Ovary (tissue), 9 donors: Measurements from ENCODE around the gene COMP. TPM values are rescaled to one million over a fixed set of nuclear protein-coding genes. Genes with fewer than 3 reads are reported as not detected.

ENCODE experiments used
- DNase-seq, 5 donors: peaks; one replicate each; pipeline ENCODE4 v3.0.0-alpha.2; 2019 to 2020
- H3K27ac ChIP-seq, 2 donors: fragments of 200-600 bp; one replicate each; pipeline versions ENCODE4 v1.5.1 to v1.8.0; 2019 to 2022
- H3K27me3 ChIP-seq: fragments of 200-600 bp; one replicate; pipeline ENCODE4 v1.8.0; 2022
- H3K36me3 ChIP-seq: fragments of 200-600 bp; sonication (generic); one replicate; pipeline ENCODE4 v1.5.1; 2019
- H3K4me1 ChIP-seq: one replicate; pipeline ENCODE4 v1.8.1; 2013; ENCODE audit warnings: mild to moderate bottlenecking, moderate library complexity; ENCODE audit not compliant: insufficient read depth
- H3K4me3 ChIP-seq: fragments of 200-600 bp; sonication (generic); one replicate; pipeline ENCODE4 v1.5.1; 2017
- H3K9me3 ChIP-seq, 2 donors: fragments of 200-600 bp in 1 of 2; sonication (generic) in 1 of 2; one replicate each; pipeline versions ENCODE4 v1.5.1 to v1.8.1; 2013 to 2019; ENCODE audit warnings: mild to moderate bottlenecking in 1 of 2, moderate library complexity in 1 of 2
- CTCF ChIP-seq, 3 donors: fragments of 450-650 bp in 2 of 3; fragments of 200-600 bp in 1 of 3; IDR thresholded peaks; one replicate each; pipeline versions ENCODE4 v1.5.1 to v1.8.0; 2016 to 2022; ENCODE audit warnings: antibody characterized with exemption in 3 of 3, mild to moderate bottlenecking in 1 of 3
- EP300 ChIP-seq: sonication (generic); formaldehyde crosslinking; IDR thresholded peaks from one replicate; pipeline ENCODE4 v1.6.1; 2017; ENCODE audit warnings: antibody characterized with exemption
- POLR2A ChIP-seq: fragments of 450-650 bp; IDR thresholded peaks from one replicate; pipeline ENCODE4 v1.6.1; 2017; ENCODE audit warnings: antibody characterized with exemption, mild to moderate bottlenecking, moderate library complexity
- WGBS, 3 donors: extraction: QIAGEN DNeasy Blood & Tissue Kit in 1 of 3; methylation state at CpG; one replicate each; pipeline versions ENCODE4 v1.1.5 to v1.1.7; 2013 to 2017; 5-methylcytosine and 5-hydroxymethylcytosine counted together
- intact Hi-C, 4 donors: fragments of 100-400 bp; cut with DNase I; formaldehyde crosslinking; loops; one replicate each; pipeline versions ENCODE4 v1.11.0 to v1.15.1; 2022 to 2023
- polyA plus RNA-seq, 2 donors: library from polyadenylated mRNA; stranded (reverse); fragments of 200-250 nt in 1 of 2; fragments of 350-450 nt in 1 of 2; fragmentation: Illumina TruSeq in 1 of 2; extraction: RNeasy Lipid Tissue Mini Kit (QIAGEN cat#74804) in 1 of 2; gene quantifications; one replicate each; pipeline ENCODE4 v1.2.3, GENCODE V29; 2013 to 2014
- total RNA-seq, 7 donors: library from RNA; depleted of rRNA in 2 of 7; stranded (reverse); fragments of >200 nt in 2 of 7; fragmentation: NEBNext Ultra II Directional in 3 of 7; extraction: Animal tissue kit (Norgen Biotek cat#: 25700) in 3 of 7; gene quantifications; one replicate each; pipeline versions ENCODE4 v1.1.0 to v1.2.4, GENCODE V29; 2016 to 2023
- donor health status: DM: no; HTN: no; CAD: no; lungs with moderate emphysema.
- donor health status: DM: no; HTN: no; CAD: no.
- donor health status: Bipolar disorder and iron deficiency.
- donor health status: DM: yes; HTN: yes; CAD: no.
- donor health status: DM: no; HTN: no; CAD: no.
- donor health status: DM: yes; HTN: yes; CAD: no.

The COMP gene
- total and polyA plus RNA-seq, 9 donors = 0.08 to 0.92 (median 0.40) TPM; not detected in 3

GRCh38 chr19:18763674-18764590 lies 27.2 kb downstream of the COMP start:
- Histone ChIP-seq H3K27ac (no peak overlapping the region), H3K27me3 (no peaks in the 10 kb centered on the region), H3K36me3 (no peaks in the 10 kb centered on the region), H3K9me3 (no peaks in the 10 kb centered on the region), H3K4me1 (peaks cover 8% of the 10 kb centered on the region), H3K4me3 (no peak overlapping the region)
- intact Hi-C loops = no loop called here
- DNase-seq = no peak
- 87 to 91% (median 91%) methylated on average over 41 of the region's 41 CpGs for WGBS, 3 donors
- TF ChIP-seq CTCF (IDR thresholded peaks at IDR 0.05) (no peak), POLR2A (no peak), EP300 (no peak)

DNA sequence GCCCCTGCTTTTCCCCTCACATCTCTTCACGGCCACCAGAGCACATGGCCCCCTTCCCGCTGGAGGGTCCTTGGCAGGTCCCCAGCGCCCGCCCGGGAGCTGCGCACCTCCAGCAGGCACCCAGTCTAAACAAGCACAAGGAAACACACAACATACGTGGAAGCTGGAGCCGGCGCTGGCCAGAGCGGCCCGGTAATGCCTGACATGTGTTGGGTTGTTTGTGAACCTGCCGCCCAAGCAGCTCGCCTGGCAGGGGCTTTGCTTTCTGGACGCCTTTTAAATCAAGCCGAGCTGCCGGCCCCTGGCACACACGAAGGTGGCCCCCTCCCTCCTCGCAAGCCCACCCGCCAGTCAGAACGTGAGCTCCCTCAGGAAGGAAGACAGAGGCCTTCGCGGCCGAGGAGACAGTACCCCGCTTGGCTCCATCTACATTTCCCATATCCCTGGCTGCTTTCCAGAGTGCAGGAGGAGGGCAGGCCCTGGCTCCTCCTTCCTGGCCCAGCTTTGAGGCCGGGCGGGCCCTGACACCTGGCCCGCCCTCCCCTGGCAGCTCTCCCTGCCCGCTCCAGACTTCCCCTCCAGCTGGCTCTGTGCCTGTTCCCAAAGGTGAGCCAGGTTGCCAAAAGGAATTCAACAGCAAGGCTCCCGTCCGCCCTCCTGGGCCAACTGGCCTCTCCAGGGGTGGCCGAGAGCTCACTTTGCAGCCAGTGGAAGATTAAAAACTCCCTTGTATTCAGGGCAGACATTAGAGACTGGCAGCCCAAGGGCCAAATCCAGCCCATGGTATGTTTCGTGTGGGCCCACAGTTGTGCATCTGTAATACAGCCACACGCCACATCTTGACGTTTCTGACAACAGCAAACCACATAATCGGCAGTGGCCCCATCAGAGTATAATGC lies 28.7 kb downstream of the COMP start:
- peak; percentile 61 to 84 (median 74) for DNase-seq
- TF ChIP-seq POLR2A (no peak), EP300 (no peak), CTCF (IDR thresholded peaks at IDR 0.05) (no peak)
- 15 to 21% (median 20%) methylated on average over 35 of the region's 35 CpGs for WGBS, 3 donors
- H3K36me3 ChIP-seq = no peaks in the 10 kb centered on the region
- peaks cover 8% of the 10 kb centered on the region for H3K4me1 ChIP-seq
- peak overlapping the region in 1 of 2 donors; percentile 52 for H3K27ac ChIP-seq
- H3K9me3 ChIP-seq = no peaks in the 10 kb centered on the region
- H3K4me3 ChIP-seq = no peak overlapping the region
- intact Hi-C loops = no loop called here
- H3K27me3 ChIP-seq = no peaks in the 10 kb centered on the region

DNA sequence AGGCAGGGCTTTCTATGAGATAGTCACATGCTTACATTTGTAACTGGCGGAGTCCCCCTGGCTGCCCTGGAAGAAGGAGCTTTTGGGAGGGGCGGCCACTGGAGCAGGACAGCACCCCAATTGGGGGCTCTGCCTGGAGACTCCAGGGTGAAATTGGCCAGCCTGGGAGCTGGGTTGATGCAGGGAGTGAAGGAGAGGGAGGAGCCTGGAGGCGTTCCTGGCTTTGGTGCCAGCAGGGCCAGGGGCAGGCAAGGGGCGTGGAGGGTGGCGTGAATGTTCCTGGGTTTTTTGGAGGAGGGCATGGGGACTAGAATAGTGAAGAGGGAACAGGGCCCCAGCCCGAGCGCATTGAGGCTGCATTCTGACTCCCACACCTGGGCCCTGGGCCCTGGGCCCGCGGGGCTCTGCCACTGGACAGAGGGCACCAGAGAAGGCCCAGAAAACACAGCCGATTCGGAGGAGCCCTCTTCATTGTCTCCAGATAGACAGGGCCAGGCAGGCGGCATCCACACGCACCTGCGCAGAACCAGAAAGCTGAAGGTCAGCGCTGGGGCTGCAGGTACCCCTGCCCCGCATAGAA lies 29.5 kb downstream of the COMP start:
- no peak overlapping the region for H3K27ac ChIP-seq

More for the DNA sequence above, 29.5 kb downstream of the COMP start:
- TF ChIP-seq EP300 (no peak), POLR2A (no peak), CTCF (IDR thresholded peaks at IDR 0.05) (no peak)
- no peaks in the 10 kb centered on the region for H3K27me3 ChIP-seq
- no peak for DNase-seq
- H3K9me3 ChIP-seq = no peaks in the 10 kb centered on the region
- H3K4me1 ChIP-seq = peaks cover 8% of the 10 kb centered on the region
- intact Hi-C loops = no loop called here
- H3K4me3 ChIP-seq = no peak overlapping the region
- 82 to 89% (median 85%) methylated on average over 16 of the region's 16 CpGs for WGBS, 3 donors
- H3K36me3 ChIP-seq = no peaks in the 10 kb centered on the region
